Activated CD8-positive, alpha-beta memory T cell treated with anti-CD3 and anti-CD28 coated beads, Interleukin-2, amount 50 U/mL, for 48 hours (primary cell): Measurements from ENCODE around the gene ZNF723.
"Not testable (repeated sequence)": the region's sequence is repeated elsewhere in the genome, so short reads cannot be mapped to it uniquely, and the experiment has no call there.

Source experiments
- DNase-seq: peaks from one replicate; pipeline ENCODE4 v3.0.0-alpha.2; 2020

ZNF723 gene

DNA sequence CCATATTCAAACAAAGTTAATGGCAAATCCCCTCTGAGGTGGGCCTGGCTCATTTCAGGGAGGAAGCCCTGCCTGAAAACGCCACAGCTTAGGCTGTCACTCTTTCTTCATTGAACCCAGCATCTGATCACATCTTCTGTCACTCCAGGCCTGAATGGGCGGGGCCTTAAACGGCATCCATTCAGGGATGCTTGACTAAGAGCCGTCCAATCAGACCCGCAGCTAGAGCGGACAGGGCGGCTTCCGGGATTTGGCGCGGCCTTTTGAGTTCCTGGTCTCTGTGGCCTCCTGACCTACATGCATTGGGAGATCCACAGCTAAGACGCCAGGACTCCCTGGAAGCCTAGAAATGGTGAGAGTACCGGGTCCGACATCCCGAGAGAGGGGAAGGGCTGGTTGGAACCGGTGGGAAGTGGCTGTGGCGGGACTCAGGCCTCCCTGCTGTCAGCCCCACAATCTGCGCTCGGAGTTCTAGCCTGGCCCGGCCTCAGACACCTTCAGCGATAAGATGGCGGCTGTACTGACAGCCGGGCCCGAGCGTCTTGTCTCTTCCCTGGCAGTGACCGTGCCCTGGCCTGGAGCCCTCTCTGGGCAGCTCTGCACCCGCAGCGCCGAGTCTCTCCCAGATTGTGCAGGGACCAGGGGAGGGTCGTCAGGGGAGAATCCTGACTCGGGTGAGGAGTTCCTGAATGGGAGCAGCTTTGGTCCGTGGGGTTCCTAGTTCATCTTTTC, at the start of gene ZNF723:
ZNF723 (plus strand) TSS at position 261 of the 732 bp plus-strand sequence; CDS start at position 350, 89 bp downstream.
- no peak for DNase-seq

- DNase-seq = no peak
Measured at GRCh38 chr19:22783651-22784410, 48.3 kb upstream of the ZNF723 start, which contains the start of gene ZNF99. Gene ZNF99 (minus strand): TSS chr19:22784151. CDS start chr19:22784016, 135 bp downstream.

GRCh38 chr19:22792863-22793262, 39.2 kb upstream of the ZNF723 start:
- DNase-seq = not testable (repeated sequence)

GRCh38 chr19:22797040-22797439, 35.1 kb upstream of the ZNF723 start:
- no peak for DNase-seq

DNA sequence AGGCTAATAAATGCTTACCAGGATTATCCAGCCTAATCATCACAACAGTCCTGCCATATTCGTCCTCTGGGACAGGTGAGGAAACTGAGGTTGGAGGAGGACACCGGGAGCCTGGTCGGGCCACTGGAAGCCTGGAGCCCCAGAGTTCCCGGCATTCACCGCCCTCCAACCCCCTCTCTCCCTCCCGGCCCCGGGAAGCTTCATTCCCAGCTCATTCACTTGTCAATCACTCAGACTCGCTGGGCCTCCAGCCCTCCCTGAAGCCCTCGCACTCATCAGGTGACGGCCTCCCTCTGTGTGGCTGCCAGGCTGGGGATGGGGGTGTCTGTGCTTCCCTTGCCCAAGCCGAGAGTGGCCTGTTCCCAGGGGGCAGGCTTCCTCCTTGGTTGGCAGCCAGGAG, 25.7 kb upstream of the ZNF723 start:
- DNase-seq = no peak

- no peak for DNase-seq
Measured at GRCh38 chr19:22807061-22807835, 24.8 kb upstream of the ZNF723 start.

DNA sequence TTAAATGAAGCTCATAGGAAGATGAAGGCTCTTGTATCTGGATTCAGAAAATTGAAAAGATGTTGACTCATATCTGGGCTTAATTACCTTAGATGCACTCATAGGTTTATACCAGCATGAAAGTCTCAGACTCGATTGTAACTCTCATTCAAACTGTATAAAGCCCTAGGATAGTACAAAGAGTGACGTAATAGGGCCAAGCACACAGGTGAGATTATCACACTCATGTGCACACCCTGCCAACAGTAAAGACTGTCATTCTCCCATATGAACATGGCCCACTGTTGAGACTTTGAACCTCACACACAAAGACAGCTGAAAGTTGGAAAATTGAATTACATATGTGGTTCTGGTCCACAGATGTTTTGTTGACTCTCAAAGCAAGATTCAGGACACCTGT, 18.0 kb upstream of the ZNF723 start:
- DNase-seq = no peak

GRCh38 chr19:22831211-22831610, 880 bp upstream of the ZNF723 start:
- no peak for DNase-seq

- not testable (repeated sequence) for DNase-seq
Measured at GRCh38 chr19:22857713-22858320, 25.7 kb downstream of the ZNF723 start.

DNA sequence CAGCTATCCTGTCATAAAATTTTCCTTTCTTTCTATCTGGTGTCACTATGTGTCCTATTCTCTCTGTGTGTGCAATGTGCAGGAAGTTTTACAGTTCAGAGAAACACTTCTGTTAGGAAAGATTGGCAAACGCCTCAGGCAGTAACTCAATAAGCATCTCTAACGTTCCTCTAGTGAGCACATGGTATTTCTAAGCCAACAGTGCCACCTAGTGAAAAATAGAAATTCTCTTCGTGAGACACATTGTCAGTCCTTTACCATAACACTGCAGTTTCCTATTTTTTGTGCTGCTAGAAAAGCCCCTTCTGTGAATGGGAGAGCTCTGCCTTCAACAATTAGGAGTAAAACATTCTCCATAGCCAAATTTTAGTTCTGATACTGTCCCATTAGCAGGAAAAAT, 50.7 kb downstream of the ZNF723 start:
- DNase-seq = no peak

DNA sequence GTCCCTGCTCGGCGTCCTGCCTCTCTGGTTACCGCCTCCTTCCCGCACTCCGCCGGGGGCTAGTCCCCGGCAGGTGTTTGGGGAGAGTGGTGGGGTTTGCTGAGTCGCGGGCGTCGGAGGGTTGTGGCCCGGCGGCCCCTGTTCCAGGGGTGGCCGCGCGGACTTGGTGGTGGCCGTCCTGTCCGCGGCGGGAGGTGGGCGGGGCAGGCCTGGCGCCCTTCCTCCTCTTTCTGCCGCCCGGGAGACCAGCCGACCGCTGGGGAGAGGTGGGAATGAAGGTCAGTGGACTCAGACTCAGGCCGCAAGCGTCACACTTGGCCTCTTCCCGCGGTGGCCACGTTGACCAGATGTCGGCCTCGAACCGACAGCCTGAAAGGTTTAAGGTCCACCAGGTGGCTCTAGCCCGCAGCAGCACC, 61.8 kb downstream of the ZNF723 start:
- no peak for DNase-seq

- DNase-seq = no peak
Measured at GRCh38 chr19:22901431-22902130, 69.5 kb downstream of the ZNF723 start.
